ENCODE results near the gene LMAN2L.

Gene LMAN2L

DNA sequence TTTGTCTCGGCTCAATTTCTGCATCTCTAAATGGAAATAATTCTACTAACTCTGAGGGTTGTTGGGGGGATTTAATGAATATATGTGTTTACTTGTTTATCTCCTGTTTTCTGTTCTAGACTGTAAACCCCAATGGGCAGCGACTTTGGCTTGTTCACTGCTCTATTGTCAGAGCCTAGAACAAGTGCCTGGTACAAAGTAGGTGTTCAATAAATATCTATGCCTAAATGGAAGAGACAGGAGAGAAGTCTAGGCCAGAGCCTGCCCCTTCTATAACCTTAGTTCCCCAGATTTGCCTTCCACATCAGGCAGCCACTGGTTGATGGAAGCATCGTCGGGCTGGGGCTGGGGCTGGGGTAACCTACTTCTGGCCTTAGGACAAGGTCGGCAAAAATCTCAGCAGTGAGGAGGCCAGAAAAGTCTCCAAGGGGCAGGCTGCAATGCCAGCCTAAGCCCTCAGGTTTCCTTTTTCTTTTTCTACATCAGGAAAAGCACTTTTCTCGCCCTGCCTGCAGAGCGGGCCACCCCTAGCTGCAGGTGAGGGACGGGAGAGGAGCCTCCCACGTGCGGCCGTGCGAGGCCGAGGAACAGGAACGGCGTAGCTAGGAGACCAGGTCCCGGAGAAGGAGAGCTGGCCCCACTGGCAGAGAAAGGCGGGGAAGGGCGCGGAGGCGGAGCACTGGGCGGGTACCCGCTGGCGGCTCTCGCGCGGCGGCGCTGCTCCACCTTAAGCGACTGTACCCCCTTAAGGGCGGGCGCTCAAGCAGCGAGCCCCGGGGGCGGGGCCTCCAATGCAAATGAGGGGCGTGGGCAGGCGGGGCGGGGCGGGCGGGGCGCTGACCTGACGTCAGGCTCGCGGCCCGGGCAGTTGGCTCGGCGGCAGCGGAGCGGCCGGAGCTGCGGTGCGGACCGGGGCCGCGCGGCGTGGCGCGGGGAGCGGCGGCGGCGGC is 20.4 kb upstream of the LMAN2L start, which contains the start of gene CNNM4:
Gene CNNM4 (plus strand): TSS at position 867 of the 950 bp plus-strand sequence. CDS start 98 bp downstream, outside the sequence.
- peak; percentile 90 for DNase-seq (ENCODE audit: low read depth)

- DNase-seq (ENCODE audit: low read depth), result no peak
Observed at GRCh38 chr2:96759548-96759947, 19.7 kb upstream of the LMAN2L start.

- no peak for DNase-seq (ENCODE audit: low read depth)
Observed at GRCh38 chr2:96758987-96759386, 19.1 kb upstream of the LMAN2L start.

DNA sequence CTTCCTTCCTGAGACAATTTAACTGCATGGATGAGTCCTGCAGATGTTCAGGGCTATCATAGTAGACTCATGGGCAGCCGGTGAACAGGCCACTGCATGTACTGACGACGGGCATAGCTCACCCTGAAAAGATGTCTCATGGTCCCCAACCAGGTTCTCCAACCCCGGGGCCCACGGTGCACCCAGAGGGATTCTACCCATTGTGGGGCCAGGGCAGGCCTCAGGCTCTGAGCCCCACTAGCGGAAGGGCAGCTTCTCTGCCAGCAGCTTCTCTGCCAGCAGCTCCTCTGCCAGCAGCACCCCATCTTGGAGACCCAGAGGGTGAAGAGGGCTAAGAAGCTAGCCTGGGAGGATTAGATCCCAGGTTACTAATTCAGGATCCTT is 17.6 kb upstream of the LMAN2L start:
- no peak for DNase-seq (ENCODE audit: low read depth)

DNA sequence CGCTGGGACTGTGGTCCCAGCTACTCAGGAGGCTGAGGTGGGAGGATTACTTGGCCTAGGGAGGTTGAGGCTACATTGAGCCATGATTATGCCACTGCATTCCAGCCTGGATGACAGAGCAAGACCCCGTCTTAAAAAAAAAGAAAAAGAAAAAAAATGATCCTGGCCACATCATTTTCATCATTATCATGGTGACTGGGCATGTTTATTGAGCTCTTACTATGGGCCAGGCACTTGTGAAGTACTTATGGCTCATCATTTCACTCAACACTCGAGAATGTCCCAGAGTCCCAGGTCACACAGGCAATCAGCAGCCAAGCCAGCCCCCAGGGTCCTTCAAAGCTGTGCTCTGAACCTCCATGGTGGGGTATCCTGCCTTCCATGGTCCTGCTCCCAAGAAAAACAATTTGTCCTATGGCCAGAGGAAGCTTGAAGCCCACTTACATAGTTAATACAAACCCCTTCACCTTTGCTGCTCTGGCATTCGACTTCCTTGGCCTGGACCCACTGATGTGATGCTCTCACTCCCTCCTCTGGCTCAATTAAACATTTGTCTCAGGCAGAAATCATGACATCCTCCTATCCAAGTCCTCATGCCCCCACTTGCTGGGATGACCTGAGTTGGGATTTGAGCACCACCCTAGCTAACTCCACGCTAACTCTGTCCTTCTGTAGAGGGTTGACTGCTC is 17.1 kb upstream of the LMAN2L start:
- no peak for DNase-seq (ENCODE audit: low read depth)

DNA sequence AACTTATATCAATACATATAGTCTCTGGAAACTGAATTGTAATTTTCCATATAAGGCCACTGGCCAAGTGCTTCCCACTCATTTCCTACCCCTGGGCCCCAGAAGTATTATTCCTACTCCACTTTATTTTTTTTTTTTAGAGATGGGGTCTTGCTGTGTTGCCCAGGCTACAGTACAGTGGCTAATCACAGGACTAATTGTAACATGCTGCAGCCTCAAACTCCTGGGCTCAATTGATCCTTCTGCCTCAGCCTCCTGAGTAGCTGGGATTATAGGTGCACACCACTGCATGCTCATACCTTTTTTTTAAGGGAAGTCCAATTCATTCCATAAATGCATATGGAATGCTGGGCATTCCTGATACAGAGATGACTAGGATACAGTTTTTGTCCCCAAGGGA is 14.5 kb upstream of the LMAN2L start:
- no peak for DNase-seq (ENCODE audit: low read depth)

GRCh38 chr2:96753661-96754282 is 13.9 kb upstream of the LMAN2L start:
- DNase-seq (ENCODE audit: low read depth), result no peak

GRCh38 chr2:96751800-96752199 is 11.9 kb upstream of the LMAN2L start:
- DNase-seq (ENCODE audit: low read depth), result no peak

GRCh38 chr2:96747061-96747617 is 7.3 kb upstream of the LMAN2L start:
- no peak for DNase-seq (ENCODE audit: low read depth)

DNA sequence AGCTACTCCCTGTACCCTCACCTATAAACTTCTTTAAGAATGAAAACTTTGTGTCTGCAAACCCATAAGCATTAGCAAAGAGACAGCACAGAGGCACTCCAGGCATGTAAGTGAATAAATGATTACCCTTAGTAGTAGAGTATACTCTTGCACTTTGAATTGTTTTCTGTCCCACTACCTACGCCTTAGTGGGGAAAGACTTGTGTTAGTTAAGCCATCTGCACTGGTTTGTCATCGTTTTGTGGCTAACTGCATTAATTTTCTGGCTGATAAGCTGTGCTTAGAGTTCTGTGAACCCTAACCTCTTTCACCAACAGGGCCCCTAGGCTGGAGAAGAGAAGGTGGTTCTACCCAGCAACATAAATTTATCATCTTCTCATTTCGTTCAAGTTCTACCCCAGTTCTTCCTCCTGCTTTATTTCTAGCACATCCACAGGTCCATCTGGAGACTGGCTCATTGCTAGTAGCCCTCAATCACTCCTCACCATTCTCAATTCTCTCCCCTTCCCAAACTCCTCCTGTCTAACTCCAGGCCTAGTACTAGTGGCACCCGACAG is 710 bp downstream of the LMAN2L start:
- DNase-seq (ENCODE audit: low read depth), result no peak

DNA sequence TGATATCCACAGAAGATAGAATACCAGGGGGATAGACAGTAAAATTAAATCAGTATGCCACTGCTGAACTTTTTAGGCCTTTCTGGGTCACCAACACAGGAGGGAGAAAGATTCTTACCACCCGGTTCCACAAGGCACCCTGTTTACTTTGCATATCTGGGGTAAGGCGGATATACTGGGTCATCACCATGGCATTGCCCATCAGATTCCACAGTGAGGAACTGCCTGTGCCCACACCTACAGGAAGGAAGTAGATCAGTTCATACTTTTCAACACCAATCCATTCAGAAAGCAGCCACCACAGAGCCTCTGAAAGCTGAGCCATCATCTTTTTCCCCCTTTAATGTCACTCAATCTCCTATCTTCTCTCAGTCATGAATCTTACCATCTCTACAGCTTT is 2.0 kb downstream of the LMAN2L start:
- DNase-seq (ENCODE audit: low read depth), result no peak

DNA sequence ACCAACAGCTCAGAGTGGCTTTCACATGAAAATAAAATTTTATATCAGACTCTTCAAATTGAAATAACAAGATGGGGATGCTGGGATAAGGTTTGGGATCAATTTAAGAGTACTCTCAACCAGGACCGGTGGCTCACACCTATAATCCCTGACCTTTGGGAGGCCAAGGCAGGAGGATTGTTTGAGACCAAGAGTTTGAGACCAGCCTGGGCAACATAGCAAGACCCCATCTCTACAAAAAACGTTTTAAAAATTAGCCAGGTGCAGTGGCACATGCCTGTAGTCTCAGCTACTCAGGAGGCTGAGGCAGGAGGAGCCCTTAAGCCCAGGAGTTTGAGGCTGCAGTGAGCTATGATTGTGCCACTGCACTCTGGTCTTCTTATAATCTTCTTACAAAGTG is 2.6 kb downstream of the LMAN2L start:
- no peak for DNase-seq (ENCODE audit: low read depth)

DNA sequence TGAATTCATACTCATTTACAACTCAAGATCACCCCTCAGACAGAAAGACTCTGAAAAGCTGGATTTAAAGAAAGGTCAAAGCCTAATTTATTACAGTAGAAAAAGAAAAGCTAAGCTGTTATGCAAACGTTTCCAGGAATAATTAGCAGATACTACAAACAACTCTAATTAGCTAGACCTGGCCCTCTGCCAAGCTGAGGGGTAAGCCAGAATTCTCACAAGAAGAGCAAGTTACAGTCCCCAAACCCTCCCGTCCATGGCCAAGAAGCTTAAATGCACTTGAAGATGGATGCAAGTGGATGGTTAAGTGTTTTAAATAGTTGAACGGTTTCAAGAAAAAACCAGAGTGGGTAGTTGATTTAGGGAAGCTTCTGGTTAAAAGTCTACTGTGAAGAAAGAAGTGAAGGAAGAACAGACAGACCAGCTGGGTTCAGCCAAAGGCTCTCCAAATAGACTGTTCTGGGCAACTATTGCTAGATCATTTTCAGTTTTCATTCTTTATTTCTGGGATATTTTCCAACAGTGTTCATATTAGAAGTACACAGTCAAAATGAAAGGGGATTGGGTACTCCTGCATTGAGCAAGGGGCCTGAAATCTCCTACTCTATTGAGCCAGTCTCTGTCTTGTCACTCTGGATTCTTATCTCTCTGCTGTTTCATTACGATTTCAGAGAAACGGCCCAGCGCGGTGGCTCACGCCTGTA is 4.8 kb downstream of the LMAN2L start:
- DNase-seq (ENCODE audit: low read depth), result no peak

DNA sequence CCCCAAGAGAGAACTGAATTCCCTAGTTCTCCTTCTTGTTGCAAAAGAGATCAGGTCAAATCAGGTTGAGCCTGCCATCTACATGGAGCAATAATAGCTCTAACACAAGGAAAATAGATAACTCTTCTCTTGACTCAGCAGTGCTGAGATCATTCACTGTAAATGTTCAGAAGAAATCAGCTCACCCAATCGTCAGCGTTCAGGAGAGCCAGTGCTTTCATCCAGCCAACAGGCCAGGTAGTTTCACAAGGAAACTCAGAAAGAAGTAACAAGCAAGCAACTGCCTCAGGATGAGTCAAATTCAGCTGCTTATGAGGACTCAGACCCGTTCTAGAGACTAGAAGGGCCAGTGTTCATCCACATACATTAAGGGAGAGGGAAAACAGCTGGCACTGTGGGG is 5.9 kb downstream of the LMAN2L start:
- no peak for DNase-seq (ENCODE audit: low read depth)

- DNase-seq (ENCODE audit: low read depth), result no peak
Observed at GRCh38 chr2:96730212-96730611, 9.7 kb downstream of the LMAN2L start.

GRCh38 chr2:96729748-96730147 is 10.1 kb downstream of the LMAN2L start:
- no peak for DNase-seq (ENCODE audit: low read depth)

GRCh38 chr2:96727431-96727830 is 12.4 kb downstream of the LMAN2L start:
- DNase-seq (ENCODE audit: low read depth), result no peak

DNA sequence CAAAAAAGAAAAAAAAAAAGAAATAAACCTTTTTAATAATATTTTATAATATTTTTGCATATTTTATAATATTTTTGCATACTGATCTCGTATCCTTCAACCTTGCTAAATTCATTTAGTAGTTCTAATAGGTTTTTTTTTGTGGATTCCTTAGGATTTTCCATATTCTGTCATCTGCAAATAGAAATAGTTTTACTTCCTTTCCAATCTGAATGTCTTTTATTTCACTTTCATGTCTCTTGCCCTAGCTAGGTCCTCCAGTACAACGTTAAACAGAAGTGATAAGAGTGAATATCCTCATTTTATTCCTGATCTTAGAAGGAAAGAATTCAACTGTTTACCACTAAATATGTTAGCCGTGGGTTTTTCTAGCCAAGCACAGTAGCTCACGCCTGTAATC is 13.7 kb downstream of the LMAN2L start:
- no peak for DNase-seq (ENCODE audit: low read depth)

DNA sequence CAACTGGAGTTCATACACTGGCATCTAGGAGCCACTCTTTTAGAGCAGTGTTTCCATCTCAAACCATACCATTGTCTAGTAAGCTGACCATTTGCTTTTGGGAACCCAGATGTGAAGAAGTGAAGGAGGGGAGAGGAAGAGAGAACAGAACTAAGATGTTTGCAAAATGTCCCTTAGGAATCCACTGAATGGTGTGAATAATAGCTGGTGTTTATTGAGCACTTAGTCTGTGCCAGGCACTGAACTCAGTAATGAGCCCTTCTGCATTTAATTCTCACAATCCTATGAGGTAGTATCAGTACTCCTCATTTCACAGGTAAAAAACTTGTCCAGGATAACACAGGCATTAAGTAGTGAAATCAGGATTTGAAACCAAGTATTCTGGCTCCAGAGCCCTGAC is 23.5 kb downstream of the LMAN2L start:
- no peak for DNase-seq (ENCODE audit: low read depth)

- no peak for DNase-seq (ENCODE audit: low read depth)
Observed at GRCh38 chr2:96715658-96716057, 24.2 kb downstream of the LMAN2L start.

DNA sequence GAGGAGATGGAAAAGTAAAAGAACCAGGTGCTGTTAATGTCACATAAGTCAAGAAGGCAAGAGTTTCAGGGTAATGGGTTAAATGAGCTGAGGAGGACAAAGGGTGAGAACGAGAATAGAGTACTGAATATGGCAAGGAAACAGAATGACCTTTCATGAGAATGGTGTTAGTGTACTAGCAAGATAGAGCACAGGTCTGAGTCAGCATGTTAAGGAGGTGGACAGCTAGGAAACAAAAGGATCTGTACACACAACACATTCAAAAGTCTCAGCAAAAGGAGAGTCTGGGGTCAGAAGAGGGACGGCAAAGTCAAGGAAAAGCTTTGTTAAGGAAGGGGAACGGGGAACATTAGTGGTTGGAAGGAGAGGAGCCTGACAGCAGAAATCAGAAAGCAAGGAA is 28.9 kb downstream of the LMAN2L start:
- no peak for DNase-seq (ENCODE audit: low read depth)
